ENCODE measurements around the gene CALML3. TPM values are rescaled to one million over a fixed set of nuclear protein-coding genes. Genes with fewer than 3 reads are reported as not detected.

The CALML3 gene
- polyA plus RNA-seq, 4 donors, result 0.19 TPM; not detected in 3

DNA sequence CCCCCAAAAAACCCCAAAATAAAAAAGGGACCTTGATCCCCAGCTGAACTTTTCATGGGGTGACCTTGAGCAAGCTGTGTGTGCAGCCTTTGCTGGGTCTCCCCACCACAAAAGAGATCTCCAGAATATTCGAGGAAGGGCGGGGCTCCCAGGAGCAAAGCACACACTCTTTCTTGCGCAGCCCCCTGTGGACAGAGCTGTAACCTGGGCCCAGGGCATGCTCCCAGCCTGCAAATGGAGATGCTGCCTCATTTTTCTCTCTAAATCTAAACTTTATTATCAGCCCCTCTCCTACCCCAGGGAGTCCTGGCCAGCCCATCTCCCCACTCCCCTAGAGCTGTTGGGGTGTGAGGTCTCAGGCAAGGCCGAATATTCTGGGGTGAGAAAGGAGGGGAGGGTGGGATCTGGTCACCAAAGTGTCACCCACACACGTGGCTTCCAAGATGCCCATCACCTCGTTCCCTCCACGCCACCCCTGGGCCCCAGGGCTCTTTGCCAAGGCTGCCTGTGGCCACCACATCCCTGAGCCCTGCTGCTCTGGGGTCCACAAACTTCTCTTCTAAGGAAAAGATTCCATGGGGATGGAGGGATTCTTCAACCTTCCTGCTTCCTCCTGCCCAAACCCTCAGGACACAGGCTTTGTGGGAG lies 1.7 kb upstream of the CALML3 start:
- DNase-seq (ENCODE audit: low read depth in 4 of 4, low spot score in 3 of 4), result no peak

DNA sequence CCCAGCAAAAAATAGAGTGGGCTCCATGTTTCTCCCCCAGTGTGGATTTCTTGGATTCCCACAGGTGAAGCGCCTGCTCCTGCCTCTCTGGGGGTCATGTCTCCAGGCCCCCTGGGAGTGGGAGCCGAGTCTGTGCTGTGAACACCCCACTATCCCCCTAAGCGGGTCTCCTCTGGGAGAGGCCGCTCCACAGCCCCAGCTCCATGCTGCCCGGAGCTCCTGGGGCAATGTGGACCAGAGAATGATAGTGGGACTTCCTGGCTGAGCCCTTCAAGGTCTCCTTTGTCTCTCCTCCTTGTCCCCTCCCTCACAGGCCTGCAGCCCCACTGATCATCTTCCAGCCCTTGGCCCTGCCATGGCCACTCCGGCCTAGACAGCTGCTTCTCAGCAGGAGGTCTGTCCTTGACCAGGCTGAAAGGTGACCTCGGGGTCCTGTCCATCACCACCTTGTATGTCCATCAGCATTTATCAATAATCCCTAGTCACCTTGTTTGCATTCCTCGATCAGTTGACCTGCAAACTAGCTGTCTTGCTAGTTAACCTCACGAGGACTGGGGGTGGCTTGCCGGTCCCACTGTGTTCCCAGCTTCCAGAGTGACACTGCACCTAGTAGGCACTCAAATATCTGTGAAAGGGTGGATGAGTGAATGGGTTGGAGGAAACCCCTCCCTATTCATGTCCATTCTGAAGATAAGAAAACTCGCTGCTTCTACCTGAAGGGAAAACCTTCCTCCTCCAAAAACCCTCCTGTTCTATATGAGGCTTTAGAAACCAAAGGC lies 776 bp upstream of the CALML3 start:
- DNase-seq (ENCODE audit: low read depth in 4 of 4, low spot score in 3 of 4), result no peak

DNA sequence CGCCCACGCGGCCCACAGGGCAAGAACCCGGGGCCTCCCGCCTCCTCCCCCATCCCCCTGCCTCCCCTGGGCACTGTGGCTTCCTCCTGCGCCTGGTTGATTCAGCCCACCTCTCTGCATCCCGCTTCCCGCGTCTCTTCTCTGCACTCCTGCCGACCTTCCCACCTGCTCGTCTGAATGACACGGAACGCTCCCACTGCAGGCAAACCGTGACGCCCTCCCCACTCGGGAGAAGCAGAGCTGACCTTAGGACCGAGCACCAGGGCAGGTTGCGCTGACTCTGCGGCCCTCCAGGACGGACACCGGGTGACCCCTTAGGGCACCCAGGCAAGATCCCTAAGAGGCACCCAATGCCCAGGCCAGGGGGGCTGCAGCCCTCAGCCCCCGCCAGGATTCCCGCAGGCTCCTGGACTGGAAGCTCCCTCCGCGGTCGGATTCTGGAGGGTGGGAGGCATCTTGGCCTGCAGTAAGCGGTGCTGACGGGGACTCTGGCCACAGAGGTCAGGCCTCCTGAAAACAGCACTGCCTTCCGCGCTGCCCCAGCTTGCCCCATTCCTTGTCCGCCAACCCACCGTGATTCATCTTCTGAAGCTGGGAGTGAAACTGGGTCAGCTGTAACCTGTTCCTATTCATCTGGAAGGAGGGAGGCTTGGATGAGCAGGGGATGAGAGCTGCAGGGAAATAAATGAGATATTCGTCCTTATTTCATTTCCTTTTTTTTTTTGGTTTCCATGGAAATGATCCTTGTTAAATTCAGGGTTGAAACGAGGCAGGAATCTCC lies 990 bp downstream of the CALML3 start:
- no peak for DNase-seq (ENCODE audit: low read depth in 4 of 4, low spot score in 3 of 4)

DNA sequence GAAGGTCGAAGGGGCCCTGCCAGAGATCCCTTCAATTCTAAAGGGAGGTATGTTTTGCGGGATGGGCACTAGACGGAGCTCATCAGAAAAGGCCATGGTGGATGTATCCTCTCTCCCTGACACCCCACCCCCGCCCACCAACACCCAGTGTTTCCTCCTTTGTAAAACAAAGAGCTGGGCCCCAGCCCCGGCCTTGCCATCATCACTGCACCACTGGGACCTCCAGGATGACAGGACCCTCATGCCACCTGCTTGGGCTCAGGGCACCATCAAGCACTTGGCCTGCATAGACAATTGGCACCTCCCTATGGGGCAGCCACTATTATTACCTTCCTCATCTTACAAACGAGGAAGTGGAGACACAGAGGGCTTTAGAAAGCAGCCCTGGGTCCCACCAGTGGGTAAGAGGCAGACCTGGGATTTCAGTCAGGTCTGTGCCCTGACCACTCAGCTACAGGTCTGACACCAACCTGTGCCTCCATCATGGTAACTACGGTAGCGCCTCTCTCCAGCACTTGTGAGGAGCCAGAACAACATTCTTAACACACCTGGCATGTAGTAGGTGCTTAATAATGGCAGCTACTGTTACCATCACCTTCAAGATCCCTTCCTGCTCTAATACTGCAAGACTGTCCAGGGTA lies 2.0 kb downstream of the CALML3 start:
- no peak for DNase-seq (ENCODE audit: low read depth in 4 of 4, low spot score in 3 of 4)

DNA sequence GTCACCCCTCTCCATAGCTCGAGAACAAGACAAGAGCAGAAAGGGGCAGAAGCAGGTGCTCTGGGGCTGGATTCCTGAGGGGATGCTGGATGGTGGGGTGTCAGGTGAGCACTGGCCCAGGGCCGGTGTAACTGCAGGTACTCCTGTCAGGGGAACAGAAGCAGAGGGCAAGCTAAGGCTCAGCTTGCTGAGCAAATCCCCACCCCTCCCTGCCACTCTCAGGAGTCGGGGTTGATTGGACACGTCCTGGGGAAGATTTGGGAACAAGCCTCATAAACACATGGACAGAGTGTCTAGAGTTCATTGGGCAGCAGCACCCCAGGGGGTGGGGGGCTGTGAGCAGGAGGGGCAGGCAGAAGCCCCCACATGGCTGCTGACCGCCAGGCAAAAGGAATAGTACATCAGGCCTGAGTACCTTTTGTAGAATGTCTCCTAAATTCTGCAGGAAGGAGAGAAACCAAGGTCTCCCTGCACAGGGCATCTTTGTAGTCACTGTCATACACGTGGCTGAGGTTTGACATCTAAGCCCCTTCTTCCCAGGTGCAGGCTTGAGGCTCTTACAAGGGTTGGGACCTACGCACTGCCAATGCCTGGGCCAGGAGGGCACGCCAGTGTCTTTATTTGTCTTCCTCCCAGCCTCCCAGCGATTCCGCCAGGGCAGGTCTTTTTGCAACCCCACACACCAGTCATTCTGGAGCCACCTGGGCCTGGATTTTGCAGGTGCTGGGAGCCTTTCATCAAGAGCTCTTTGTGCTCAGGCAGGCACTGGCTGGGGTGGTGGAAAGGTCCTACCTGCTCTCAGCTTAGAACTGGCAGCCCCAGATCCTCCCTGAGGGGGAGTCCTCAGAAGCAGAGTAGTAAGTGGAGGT lies 2.8 kb downstream of the CALML3 start:
- DNase-seq (ENCODE audit: low read depth in 4 of 4, low spot score in 3 of 4), result no peak

DNA sequence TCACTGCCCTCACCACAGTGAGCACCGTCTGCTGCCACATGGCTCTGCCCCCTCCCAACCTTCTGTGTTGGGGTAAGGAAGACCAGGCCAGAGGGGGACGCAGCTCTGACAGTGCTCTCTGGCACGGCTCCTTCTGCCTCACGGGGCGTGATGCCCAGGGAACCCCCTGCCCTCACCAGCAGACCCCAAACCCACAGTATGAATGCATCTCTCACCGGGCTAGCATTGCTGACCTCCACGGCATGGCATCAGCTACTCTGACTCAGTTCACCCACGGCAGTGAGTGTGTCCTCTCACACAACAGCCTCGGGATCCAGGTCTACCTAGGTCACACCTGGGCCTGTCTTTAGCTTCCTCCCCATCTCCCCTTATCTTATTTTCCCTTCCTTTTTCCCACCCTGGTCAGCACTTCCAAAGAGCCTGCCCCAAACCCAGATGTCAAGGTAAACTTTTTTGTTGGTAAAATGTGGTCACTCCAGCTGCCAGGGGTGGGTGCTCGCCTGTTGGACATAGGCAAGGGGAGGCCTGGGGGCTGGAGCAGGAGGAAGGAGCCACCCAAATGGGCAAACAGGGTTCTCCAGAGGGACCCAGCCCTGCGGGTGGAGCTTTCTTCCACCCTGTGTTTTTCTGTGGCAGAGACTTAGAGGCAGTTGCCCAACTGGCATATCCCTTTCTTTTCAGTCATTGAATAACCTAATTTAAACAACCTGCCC lies 4.4 kb downstream of the CALML3 start:
- DNase-seq (ENCODE audit: low read depth in 4 of 4, low spot score in 3 of 4), result no peak

DNA sequence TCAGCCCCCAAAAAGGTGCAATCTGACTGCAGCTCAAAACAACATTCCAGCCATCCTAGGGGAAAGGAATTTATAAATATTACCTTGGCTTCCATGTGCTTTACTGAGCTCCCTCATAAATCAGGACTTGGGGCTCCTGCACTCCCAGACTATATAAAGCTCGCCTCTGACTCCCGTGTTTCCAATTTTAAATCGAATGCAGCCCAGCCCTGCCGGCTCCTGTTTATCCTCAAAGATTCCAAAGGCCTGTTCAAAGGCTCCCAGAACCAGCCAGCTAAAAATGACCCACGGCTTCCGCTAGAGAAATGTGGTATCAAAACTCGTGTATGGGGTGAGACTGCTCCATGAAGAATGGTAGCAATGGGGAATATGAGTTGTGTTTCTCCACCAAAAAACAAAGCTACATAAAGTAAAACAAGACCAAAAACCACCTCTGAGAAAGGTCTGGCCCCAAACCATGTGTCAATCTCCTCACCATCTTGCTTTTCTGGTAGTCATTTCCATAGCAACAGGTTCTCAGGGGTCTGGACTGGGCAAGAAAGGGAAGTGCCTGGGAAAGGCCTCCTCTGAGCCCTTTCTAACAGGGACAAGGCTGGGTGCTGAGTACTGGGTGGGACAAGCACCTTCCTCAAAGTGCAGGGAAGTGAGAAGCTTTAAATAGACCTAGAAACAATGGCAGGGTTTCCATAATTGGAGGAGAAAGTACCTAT lies 5.1 kb downstream of the CALML3 start:
- no peak for DNase-seq (ENCODE audit: low read depth in 4 of 4, low spot score in 3 of 4)

DNA sequence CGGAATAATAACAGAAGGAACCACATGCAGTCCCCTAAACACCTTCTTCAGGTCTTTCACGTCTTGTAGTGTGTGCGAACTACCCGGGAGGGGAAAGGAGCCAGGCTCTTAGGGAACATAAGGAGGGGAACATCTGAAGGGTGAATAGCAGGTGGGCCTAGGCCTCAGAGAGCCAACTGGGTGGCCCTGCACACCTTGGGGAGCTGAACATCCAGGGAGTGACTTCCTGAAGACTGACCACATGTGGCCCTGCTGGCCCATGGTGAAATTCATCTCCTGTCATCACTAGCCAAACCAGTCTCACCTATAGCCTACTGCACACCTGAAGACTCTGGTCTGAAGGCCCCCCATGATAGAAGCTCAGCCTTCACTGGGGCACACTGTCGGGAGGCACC lies 5.6 kb downstream of the CALML3 start:
- no peak for DNase-seq (ENCODE audit: low read depth in 4 of 4, low spot score in 3 of 4)

DNA sequence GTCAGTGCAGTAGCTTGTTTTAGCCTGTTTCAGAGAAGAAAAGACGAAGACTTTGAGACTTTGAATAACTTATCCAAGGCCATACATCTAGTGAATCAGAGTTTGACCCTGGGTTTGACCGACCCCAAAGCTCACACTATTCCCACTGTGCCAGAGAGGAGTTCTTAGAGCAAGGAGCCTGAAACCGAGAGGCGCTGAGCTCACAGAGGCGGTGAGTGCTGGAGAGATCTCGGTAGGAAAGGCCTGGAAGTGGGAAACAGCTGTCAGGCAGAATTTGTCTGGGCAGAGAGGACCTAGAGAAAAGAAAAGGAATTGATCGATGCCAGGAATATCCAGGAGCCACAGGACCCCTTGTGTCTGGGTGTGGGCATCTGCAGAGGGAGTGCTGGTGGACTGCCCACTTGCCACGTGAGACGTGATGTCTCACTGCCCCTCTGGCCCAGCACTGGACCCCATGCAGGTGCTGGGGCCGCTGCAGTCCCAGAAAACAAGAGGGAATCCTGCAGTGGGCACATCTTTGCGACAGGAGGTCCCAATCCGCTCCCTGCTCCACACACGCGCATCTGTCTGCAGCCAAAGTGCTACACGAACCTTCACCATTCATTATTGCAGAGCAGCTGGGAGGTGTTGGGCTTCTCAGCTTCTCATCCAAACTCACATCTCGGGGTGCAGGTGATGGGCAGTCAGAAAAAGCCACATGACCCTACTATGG lies 6.2 kb downstream of the CALML3 start:
- DNase-seq (ENCODE audit: low read depth in 4 of 4, low spot score in 3 of 4), result no peak

DNA sequence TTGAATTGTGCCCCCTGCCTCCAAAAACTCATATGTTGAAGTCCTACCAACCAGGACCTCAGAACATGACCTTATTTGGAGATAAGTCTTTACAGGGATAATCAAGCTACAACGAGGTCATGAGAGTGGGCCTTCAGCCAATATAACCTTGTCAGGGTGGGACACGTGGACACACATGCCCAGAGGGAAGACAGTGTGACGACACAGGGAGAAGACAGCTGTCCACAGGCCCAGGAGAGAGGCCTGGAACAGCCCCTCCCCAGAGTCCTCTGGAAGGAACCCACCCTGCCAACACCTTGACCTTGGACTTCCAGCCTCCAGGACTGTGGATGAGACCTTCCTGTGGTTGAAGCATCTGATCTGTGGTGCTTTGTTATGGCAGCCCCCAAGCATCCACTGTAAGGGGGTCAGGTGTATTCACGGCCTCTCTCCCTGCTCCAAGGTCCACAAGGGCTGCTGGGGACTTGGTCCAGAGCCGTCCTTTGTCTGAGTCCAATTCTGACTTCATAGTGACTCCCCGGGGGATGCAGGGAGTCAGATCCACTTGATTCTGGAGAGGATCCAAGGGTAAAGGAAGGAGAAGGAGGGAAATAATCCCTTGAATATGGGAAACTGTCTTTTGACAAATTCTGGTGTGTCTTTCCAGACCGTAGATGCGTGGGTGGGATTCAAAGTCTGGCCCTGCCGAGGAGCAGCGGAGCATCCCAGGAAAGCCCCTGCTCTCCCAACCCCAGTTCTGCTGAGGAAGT lies 7.0 kb downstream of the CALML3 start:
- no peak for DNase-seq (ENCODE audit: low read depth in 4 of 4, low spot score in 3 of 4)

DNA sequence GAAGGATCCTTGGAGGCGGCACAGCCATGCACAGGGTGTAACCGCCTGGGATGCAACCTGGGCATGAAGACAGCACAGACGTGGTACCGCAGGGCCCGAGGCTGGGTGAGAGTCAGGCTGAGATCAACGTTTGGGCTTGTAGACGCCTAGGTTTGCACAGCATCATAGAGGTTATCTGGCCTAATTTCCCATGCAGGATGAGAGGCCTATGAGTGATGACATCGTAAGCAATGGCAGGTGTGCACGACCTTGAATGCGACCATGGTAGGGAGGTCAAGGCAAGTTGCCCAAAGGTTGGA lies 7.5 kb downstream of the CALML3 start:
- DNase-seq (ENCODE audit: low read depth in 4 of 4, low spot score in 3 of 4), result no peak

DNA sequence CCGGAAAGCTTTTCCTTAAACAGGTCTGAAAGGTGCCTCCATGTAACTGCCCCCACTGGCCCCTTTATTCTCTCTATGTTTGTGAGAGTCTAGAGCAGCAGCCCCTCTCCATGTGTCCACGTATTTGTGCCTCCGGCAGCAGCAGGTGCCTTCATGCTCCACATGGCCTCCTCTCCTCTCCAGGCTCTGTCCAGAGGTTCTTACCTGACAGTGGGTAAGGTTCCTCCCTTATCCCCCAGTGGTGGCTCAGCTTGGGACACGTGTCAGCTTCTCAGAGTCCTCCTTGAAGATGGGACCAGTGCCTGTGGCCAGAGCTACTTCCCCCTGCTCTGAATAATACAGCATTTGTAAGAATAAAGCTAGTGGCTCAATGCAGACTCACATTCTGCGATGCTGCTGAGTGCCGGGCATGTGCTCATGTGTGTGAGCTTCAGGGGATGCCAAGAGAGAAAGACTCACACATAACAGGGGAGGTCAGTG lies 7.9 kb downstream of the CALML3 start:
- DNase-seq (ENCODE audit: low read depth in 4 of 4, low spot score in 3 of 4), result no peak

DNA sequence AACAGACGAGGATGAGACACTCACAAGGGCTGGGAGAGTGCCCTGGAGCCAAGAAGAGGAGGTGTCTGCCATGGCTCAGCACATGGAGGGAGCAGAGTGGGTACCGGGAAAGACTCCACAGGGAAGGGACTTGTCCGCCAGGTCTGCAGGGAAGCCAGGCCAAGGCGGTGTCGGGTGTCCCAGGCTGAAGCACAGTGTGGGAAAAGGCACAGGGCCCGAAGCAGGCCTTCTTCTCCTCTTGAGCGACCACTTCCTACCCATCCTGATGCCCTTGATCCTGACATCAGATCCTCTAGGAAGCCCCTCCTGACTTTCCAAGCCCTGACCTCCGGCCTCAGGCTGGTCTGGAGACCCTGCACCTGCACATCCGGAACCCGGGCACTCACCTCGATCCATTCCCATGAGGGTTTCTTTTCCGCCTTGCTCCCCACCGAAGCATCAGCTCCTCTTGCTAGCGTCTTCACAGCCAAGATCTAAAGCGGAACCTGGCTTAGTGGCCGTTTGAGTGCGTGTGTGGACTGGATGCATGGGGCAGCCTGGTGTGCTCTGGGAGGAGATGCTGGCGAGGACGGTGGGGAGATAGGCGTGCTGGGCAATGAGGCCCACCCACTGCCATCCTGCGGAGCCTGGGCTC lies 8.5 kb downstream of the CALML3 start:
- DNase-seq (ENCODE audit: low read depth in 4 of 4, low spot score in 3 of 4), result no peak

DNA sequence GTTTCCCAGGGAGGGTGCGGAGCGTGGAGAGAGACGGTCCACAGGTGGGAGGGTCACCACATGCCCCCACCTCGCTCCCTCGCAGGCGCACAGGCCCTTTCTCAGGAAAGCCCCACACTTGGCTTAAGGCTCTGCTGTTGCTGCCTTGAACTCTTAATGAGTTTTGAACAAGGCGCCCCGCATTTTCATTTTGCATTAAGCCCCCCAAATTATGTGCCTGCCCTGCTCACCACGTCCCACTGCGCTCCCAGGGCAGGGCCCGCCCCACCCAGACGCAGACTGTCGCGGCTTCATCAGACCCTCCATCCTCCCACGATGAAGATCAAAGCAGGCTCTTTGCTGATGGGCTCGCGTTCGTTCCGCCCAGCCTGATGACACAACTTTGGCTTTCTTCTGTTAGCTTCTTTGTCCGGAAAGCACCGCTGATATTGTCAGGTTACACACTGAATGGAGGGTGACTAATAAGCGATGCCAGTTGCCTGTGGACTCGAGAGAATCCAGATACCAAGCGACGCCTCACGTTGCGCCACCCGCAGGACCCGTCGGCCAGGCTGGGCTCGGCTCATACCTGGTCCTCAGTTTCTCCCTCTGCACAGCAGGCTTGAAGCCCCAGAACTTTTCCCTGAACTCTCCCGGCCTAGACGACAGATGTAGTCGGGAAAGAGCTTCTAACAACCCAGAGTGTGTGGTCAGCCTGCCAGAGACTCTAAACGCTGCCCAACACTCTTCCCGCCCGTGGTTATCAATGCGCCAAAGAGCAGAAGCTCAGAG lies 9.5 kb downstream of the CALML3 start:
- no peak for DNase-seq (ENCODE audit: low read depth in 4 of 4, low spot score in 3 of 4)

DNA sequence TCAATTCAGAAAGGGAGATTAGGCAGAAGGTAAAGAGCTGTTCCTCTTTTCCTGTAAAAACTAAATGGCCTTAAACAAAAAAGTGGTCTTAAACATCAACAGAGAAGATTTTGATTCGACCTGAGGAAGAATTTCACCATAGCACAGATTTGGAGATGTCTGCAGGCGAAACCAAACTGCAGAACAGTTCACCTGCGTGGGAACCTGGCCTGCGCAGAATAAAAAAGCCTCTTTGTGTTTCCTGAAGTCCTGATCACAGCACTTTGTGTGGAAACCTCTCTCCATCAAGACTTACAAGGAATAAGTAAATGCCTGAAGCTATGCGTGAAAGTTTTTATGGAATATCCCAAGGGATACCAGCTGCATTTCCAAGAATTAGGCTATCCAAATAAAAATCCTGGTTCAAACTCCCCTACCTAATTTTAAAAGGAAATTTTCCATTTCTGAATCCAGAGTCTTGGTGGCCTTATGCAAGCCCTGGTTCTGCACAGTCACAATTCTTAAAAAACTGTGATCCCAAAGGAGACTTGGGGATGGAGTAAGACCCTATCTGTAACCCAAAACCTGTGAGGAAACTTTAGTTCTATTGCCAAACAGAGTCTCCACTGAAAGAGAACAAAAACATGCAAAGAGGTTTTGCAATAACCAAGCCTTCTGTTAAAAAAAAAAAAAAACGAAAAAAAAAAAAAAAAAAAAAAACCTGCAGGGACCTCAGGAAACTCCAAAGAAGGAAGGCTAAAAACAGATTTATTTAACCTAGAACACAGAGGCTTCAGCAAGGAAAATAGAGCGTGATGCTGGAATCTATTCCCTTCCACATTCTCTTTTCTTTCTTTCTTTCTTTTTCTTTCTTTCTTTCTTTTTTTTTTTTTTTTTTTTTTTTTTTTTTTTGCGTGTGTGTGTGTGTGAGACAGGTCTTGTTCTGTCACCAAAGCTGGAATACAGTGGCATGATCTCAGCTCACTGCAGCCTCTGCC lies 10.4 kb downstream of the CALML3 start:
- no peak for DNase-seq (ENCODE audit: low read depth in 4 of 4, low spot score in 3 of 4)
